Body of pancreas (tissue), 4 donors: Measurements from ENCODE around the gene CDKL5.

Source experiments
- CTCF ChIP-seq, 7 experiments: fragments of 450-650 bp in 4 of 7; fragments of 200-600 bp in 3 of 7; sonication (generic) in 3 of 7; IDR thresholded peaks; one replicate each; pipeline ENCODE4 v1.5.1; 2016 to 2019; ENCODE audit warnings: antibody characterized with exemption in 7 of 7
- POLR2A ChIP-seq, 3 donors: fragments of 450-650 bp; IDR thresholded peaks; one replicate each; pipeline ENCODE4 v1.6.1; 2016; ENCODE audit warnings: antibody characterized with exemption in 3 of 3, mild to moderate bottlenecking in 2 of 3

- TF ChIP-seq CTCF (IDR thresholded peaks at IDR 0.05) (no peak), POLR2A (IDR thresholded peaks at IDR 0.05) (no peak)
These were observed 249.0 kb downstream of the CDKL5 start for GRCh38 chrX:18674417-18674787.
